Measurements from ENCODE around the gene ASB18.

ASB18 gene

GRCh38 chr2:236241181-236242056, 22.8 kb downstream of the ASB18 start:
- DNase-seq (ENCODE audit: low read depth): no peak

- DNase-seq (ENCODE audit: low read depth): no peak
Measured at GRCh38 chr2:236240228-236240990, 23.8 kb downstream of the ASB18 start.

GRCh38 chr2:236239276-236240065, 24.7 kb downstream of the ASB18 start:
- DNase-seq (ENCODE audit: low read depth): no peak

- DNase-seq (ENCODE audit: low read depth): no peak
Measured at GRCh38 chr2:236238751-236239150, 25.5 kb downstream of the ASB18 start.

- no peak for DNase-seq (ENCODE audit: low read depth)
Measured at GRCh38 chr2:236237468-236238190, 26.6 kb downstream of the ASB18 start.

DNA sequence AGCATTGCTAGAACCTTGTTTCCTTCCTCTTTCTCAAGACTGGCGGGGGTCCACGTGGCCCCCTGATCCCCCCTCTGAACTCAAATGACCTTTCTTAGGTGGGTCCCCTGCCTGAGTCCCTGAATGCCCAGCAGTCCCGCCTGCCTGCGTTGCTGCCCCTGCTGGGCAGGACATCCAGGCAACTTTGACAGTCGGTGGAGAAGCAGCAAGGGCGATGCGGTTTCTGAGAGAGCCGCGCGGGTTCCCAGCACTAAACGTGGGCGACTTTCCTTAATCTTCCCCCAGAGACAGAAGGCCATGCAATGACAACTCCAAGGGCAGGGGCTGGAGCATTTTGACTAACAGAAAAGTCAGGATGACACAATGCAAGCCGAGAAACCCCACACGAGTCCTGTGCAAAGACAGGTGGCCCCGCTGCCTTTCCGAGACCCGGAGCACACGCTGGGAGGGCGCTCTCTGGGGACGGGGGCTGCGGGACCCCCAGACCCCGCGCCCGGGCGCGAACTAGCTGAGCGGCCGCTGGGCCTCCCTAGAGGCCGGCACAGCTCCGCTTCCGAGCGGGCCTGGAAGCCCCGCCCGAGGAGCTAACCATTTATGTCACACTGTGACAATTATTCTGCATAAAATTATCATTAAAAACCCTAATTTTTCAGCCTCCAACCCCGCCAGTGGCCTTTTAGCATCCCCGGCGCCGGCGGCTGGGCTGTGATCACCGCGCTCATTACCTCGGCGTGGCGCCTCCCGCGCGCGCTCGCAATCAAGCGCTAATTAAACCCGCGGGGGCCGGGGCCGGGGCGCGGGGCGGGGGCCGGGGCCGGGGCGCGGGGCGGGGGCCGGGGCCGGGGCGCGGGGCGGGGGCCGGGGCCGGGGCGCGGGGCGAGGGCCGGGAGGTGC, 27.4 kb downstream of the ASB18 start:
- no peak for DNase-seq (ENCODE audit: low read depth)

DNA sequence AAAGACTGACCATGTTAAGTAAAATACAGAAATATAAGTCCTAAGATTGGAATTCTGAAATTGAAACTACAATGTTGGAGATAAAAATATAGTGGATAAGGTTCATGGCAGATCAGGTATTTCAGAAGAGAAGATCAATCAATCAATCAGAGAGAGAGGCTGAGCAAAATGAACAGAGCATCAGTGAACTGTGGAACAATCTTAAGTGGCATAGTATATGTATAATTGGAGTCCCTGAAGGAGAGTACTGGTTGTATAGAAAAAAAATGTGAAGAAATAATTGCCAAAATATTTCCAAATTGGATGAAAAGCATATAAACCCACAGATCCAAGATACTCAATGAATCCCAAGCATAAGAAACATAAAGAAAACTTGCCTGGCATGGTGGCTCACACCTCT, 35.0 kb downstream of the ASB18 start:
- DNase-seq (ENCODE audit: low read depth): no peak

GRCh38 chr2:236223675-236224074, 40.5 kb downstream of the ASB18 start:
- no peak for DNase-seq (ENCODE audit: low read depth)

- DNase-seq (ENCODE audit: low read depth): no peak
Measured at GRCh38 chr2:236221798-236222197, 42.4 kb downstream of the ASB18 start.

- DNase-seq (ENCODE audit: low read depth): no peak
Measured at GRCh38 chr2:236219411-236219810, 44.8 kb downstream of the ASB18 start.

- no peak for DNase-seq (ENCODE audit: low read depth)
Measured at GRCh38 chr2:236217926-236218325, 46.3 kb downstream of the ASB18 start.

- no peak for DNase-seq (ENCODE audit: low read depth)
Measured at GRCh38 chr2:236216711-236217110, 47.5 kb downstream of the ASB18 start.

GRCh38 chr2:236215761-236216333, 48.4 kb downstream of the ASB18 start:
- no peak for DNase-seq (ENCODE audit: low read depth)

DNA sequence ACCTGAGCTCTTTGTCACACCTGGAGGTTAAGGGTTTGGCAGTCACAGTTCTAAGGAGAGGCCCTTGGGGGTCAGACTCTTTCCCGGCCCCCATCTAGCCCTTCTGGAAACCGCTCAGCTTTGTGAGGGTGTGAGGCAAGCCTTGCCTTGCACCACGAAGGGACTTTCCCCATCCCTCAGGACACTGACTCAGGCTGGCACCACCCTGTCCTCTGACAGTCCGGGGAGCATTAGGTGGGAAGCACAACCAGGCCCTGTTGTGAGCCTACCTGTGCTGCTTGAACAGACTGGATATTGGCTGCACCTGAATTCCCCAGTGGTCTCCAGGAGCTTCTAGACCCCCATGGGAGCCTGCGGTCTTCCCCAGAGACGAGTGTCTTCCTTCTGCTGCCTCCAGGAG, 49.0 kb downstream of the ASB18 start:
- DNase-seq (ENCODE audit: low read depth): no peak

DNA sequence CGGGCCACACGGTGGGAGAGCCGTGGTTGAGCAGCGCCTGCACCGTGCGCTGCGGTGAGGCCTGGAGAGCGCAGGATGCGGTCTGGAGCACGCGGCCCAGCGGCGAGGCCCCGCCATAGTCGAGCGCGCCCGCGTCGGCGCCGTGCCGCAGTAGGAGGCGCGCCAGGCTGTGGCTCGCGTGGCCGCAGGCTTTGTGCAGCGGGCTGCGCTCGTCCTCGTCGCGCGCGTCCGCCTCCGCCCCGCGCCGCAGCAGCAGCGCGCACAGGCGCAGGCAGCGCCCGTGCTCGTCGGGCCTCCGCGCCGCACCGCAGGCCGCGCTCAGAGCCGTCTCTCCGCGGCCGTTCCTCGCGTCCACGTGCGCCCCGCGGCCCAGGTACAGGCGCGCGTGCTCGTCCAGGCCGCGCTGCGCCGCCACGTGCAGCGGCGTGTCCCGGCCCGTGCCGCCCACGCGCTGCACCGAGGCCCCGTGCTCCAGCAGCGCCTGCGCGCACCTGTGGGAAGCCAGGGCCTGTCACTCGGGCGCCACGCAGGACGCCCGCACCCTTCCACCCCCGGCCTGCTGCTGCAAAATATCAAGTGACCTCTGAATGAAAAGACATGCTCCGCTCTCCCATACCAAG, 49.7 kb downstream of the ASB18 start:
- DNase-seq (ENCODE audit: low read depth): no peak

DNA sequence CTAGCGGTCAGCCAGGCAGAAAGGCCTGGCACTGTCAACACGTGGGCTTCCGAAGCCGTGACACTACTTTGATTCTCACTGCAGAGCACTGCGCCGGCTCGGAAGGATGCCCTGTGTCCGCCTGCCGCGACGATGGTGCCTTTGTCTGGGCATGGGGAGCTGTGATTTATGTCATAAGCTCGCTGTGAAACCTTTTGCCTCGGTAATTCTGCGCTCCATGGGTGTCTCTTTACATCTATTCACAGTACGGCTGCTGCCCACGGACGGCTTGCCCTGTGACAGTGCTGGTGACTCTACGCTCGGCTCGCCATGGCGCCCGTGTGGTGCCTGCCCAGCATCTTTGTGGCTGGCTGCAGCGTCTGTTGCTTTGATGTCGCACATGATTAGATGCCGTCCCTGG, 52.9 kb downstream of the ASB18 start:
- no peak for DNase-seq (ENCODE audit: low read depth)

GRCh38 chr2:236210536-236210935, 53.7 kb downstream of the ASB18 start:
- DNase-seq (ENCODE audit: low read depth): no peak

GRCh38 chr2:236209996-236210395, 54.2 kb downstream of the ASB18 start:
- DNase-seq (ENCODE audit: low read depth): no peak

DNA sequence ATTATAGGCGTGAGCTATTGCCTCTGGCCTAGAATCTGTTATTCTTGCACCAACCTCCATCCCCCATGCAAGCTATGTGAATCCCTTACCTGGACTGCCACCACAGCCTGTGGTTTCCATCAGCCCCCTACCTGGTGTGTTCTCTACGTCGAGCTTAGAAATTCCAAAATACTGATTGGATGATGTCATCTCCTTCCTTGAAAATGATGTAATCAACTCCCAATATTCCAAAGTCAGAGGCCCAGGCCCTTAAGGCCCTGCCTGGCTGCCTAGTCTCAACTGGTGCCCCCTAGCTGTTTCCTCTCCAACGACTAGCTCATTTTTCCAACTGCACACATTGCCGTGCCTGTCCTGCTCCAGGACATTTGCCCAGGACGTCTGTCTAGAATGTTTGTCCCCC, 54.7 kb downstream of the ASB18 start:
- DNase-seq (ENCODE audit: low read depth): no peak

All from CMK (cell line).